NT2/D1 (cell line): ENCODE measurements around the gene TBC1D2.
"Not testable (repeated sequence)": the region's sequence is repeated elsewhere in the genome, so short reads cannot be mapped to it uniquely, and the experiment has no call there.

Experiments used
- DNase-seq: peaks from one replicate; pipeline ENCODE4 v3.0.0-alpha.2; 2011; ENCODE audit warnings: low read depth, low spot score
- H3K27me3 ChIP-seq: 2 replicates; pipeline ENCODE4 v1.6.0; 2011; ENCODE audit warnings: mild to moderate bottlenecking; ENCODE audit not compliant: insufficient read length, insufficient read depth
- H3K36me3 ChIP-seq: 2 replicates; pipeline ENCODE4 v1.6.1; 2011; ENCODE audit warnings: mild to moderate bottlenecking, low read length, mixed read lengths; ENCODE audit not compliant: insufficient read depth, insufficient read length
- H3K4me1 ChIP-seq: 2 replicates; pipeline ENCODE4 v1.5.1; 2011; ENCODE audit not compliant: insufficient read depth, insufficient read length
- H3K4me3 ChIP-seq: 2 replicates; pipeline ENCODE4 v1.5.1; 2011; ENCODE audit warnings: low read depth; ENCODE audit not compliant: insufficient read length
- H3K9ac ChIP-seq: 2 replicates; pipeline ENCODE4 v1.6.0; 2011; ENCODE audit warnings: low read depth; ENCODE audit not compliant: insufficient read length
- H3K9me3 ChIP-seq: 2 replicates; pipeline ENCODE4 v1.5.1; 2011; ENCODE audit warnings: mild to moderate bottlenecking, low read length; ENCODE audit not compliant: insufficient read depth
- SUZ12 ChIP-seq: IDR thresholded peaks from 2 replicates; pipeline ENCODE4 v1.6.1; 2011; ENCODE audit not compliant: insufficient read length, insufficient read depth; ENCODE audit errors: extremely low read depth
- YY1 ChIP-seq: IDR thresholded peaks from 2 replicates; pipeline ENCODE4 v1.6.1; 2011; ENCODE audit not compliant: insufficient read length, insufficient read depth
- ZNF274 ChIP-seq: IDR thresholded peaks from 2 replicates; pipeline ENCODE4 v1.6.1; 2011; ENCODE audit warnings: mild to moderate bottlenecking, low read depth, low read length

The TBC1D2 gene

GRCh38 chr9:98178874-98179850, 76.3 kb downstream of the TBC1D2 start:
- no peaks in the 10 kb centered on the region for H3K27me3 ChIP-seq
- H3K36me3 ChIP-seq = peaks cover 5% of the 10 kb centered on the region
- no peak for DNase-seq
- peaks cover 7% of the 10 kb centered on the region for H3K4me1 ChIP-seq
- H3K4me3 ChIP-seq = no peak overlapping the region
- no peaks in the 10 kb centered on the region for H3K9me3 ChIP-seq
- H3K9ac ChIP-seq = no peak overlapping the region
- TF ChIP-seq SUZ12 (no peak), YY1 (no peak), ZNF274 (no peak)

- DNase-seq = no peak
- TF ChIP-seq SUZ12 (no peak), YY1 (no peak), ZNF274 (no peak)
- Histone ChIP-seq H3K9ac (no peak overlapping the region), H3K36me3 (peaks cover 6% of the 10 kb centered on the region), H3K4me1 (peaks cover 21% of the 10 kb centered on the region), H3K9me3 (no peaks in the 10 kb centered on the region), H3K27me3 (no peaks in the 10 kb centered on the region), H3K4me3 (no peak overlapping the region)
Observed at GRCh38 chr9:98176391-98177259, 78.8 kb downstream of the TBC1D2 start.

DNA sequence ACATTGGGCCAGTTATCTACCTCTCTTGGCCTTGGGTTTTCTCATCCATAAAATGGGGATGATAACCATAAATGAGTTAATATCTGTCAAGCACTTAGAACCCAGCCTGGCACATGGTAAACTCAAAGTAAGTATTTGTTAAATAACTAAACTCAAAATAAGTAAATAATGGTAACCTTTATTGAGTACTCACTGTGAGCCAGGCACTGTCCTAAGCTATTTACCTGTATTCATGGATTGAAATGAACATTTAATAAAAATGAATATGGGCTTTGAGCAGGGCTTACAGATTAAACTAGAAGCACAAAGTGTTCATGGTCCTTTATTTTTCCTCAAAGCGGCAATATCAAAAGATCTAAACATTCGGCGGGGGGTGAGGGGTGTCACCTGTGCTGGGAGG, 79.7 kb downstream of the TBC1D2 start:
- H3K36me3 ChIP-seq = peaks cover 4% of the 10 kb centered on the region
- no peaks in the 10 kb centered on the region for H3K9me3 ChIP-seq
- no peak for DNase-seq
- peaks cover 28% of the 10 kb centered on the region for H3K4me1 ChIP-seq
- no peak for TF ChIP-seq ZNF274
- TF ChIP-seq SUZ12 = no peak
- no peak for TF ChIP-seq YY1
- no peak overlapping the region for H3K9ac ChIP-seq
- no peak overlapping the region for H3K4me3 ChIP-seq
- no peaks in the 10 kb centered on the region for H3K27me3 ChIP-seq

DNA sequence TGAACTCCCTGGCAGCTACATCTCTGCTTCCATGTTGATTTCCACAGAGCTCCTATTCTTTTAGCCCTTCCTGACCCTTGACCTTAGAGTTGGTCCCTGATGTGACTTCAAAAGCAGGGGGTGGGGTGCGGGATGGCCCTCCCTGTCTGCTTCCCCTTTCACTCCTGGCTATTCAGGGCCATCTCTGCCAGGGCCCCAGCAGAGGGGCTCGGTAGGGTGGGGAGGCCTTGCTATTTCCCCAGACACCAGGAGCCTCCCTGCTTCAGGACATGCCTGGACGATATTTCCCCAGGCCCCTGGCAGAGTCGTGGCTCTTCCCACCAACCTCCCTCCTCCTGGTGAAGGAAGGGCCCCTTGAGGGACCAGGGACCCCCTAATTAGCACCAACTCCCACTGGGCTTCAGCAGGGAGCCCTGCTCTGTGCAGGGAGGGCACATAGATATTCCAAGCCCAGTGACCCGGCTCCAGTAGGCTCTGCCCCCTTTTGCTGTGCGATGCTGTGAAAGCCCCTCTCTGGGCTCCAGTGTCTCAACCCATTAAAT, 80.3 kb downstream of the TBC1D2 start:
- TF ChIP-seq SUZ12 (no peak), ZNF274 (no peak), YY1 (no peak)
- Histone ChIP-seq H3K36me3 (peaks cover 4% of the 10 kb centered on the region), H3K4me1 (peaks cover 28% of the 10 kb centered on the region), H3K9me3 (no peaks in the 10 kb centered on the region), H3K27me3 (no peaks in the 10 kb centered on the region), H3K9ac (no peak overlapping the region), H3K4me3 (no peak overlapping the region)
- no peak for DNase-seq

DNA sequence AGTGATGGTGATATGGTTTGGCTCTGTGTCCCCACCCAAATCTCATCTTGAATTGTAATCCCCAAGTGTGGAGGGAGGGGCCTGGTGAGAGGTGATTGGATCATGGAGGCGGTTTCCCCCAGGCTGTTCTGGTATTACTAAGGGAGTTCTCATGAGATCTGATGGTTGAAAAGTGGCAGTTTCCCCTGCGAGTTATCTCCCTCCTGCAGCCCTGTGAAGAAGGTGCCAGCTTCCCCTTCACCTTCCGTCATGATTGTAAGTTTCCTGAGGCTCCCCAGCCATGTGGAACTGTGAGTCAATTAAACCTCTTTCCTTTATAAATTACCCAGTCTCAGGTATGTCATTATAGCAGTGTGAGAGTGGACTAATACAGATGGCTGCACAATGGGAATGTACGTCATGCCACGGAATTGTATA, 80.9 kb downstream of the TBC1D2 start:
- not testable (repeated sequence) for H3K4me3 ChIP-seq, H3K36me3 ChIP-seq, H3K9me3 ChIP-seq, H3K27me3 ChIP-seq, H3K9ac ChIP-seq, DNase-seq
- peaks cover 28% of the 10 kb centered on the region for H3K4me1 ChIP-seq

- no peaks in the 10 kb centered on the region for H3K9me3 ChIP-seq
- H3K36me3 ChIP-seq = peaks cover 4% of the 10 kb centered on the region
- H3K9ac ChIP-seq = no peak overlapping the region
- no peak for DNase-seq
- H3K4me1 ChIP-seq = peaks cover 28% of the 10 kb centered on the region
- H3K4me3 ChIP-seq = no peak overlapping the region
- no peaks in the 10 kb centered on the region for H3K27me3 ChIP-seq
- TF ChIP-seq ZNF274 (no peak), YY1 (no peak)
Observed at GRCh38 chr9:98173181-98173580, 82.3 kb downstream of the TBC1D2 start.

GRCh38 chr9:98172604-98173003, 82.8 kb downstream of the TBC1D2 start:
- Histone ChIP-seq H3K9me3 (no peaks in the 10 kb centered on the region), H3K36me3 (peaks cover 4% of the 10 kb centered on the region), H3K4me3 (no peak overlapping the region), H3K27me3 (no peaks in the 10 kb centered on the region), H3K9ac (no peak overlapping the region), H3K4me1 (peaks cover 28% of the 10 kb centered on the region)
- no peak for TF ChIP-seq ZNF274
- no peak for DNase-seq
